MCF 10A (cell line): ENCODE results near the gene HPCAL1. TPM values are rescaled to one million over a fixed set of nuclear protein-coding genes. Genes with fewer than 3 reads are reported as not detected.

ENCODE experiments used
- BruUV-seq: library from RNA; stranded (reverse); fragments of 400-500 nt; replicated peaks from 2 replicates; lab custom pipeline; 2021; lab: Mats Ljungman, UMichigan
- CTCF ChIA-PET: fragments of 300-600 bp; sonication (Branson Sonifier 250); formaldehyde crosslinking; extraction: SDS; loops from one replicate; lab custom pipeline; 2021; ENCODE audit warnings: antibody characterized with exemption, inconsistent platforms; lab: Yijun Ruan, JAX
- POLR2A ChIA-PET: fragments of 300-600, 350-650 bp; sonication (Branson Sonifier 250); formaldehyde crosslinking; extraction: SDS; loops from one replicate; lab custom pipeline; 2020; ENCODE audit warnings: antibody characterized with exemption, inconsistent platforms; lab: Yijun Ruan, JAX
- DNase-seq: peaks from one replicate; pipeline ENCODE4 v3.0.0-alpha.2; 2018; ENCODE audit not compliant: unreplicated experiment
- H3K27ac Mint-ChIP-seq: one replicate; pipeline ENCODE4 v1.8.0; 2022; ENCODE audit warnings: mild to moderate bottlenecking, low read depth, mixed read lengths; ENCODE audit not compliant: unreplicated experiment
- H3K27me3 Mint-ChIP-seq: one replicate; pipeline ENCODE4 v1.8.0; 2022; ENCODE audit warnings: mixed read lengths; ENCODE audit not compliant: insufficient read depth, unreplicated experiment
- H3K36me3 Mint-ChIP-seq: one replicate; pipeline ENCODE4 v1.8.0; 2022; ENCODE audit warnings: mild to moderate bottlenecking, moderate library complexity, mixed read lengths; ENCODE audit not compliant: insufficient read depth, unreplicated experiment
- H3K4me1 Mint-ChIP-seq: one replicate; pipeline ENCODE4 v1.8.0; 2022; ENCODE audit warnings: mixed read lengths; ENCODE audit not compliant: insufficient read depth, unreplicated experiment
- H3K4me3 Mint-ChIP-seq: one replicate; pipeline ENCODE4 v1.8.0; 2022; ENCODE audit warnings: mild to moderate bottlenecking, moderate library complexity, mixed read lengths; ENCODE audit not compliant: unreplicated experiment
- H3K9me3 Mint-ChIP-seq: one replicate; pipeline ENCODE4 v1.8.0; 2022; ENCODE audit warnings: mixed read lengths; ENCODE audit not compliant: unreplicated experiment
- intact Hi-C: fragments of 100-400 bp; cut with micrococcal nuclease; formaldehyde crosslinking; loops from 2 replicates; pipeline ENCODE4 v1.14.1; 2022
- total RNA-seq: library from RNA; stranded (reverse); gene quantifications from 2 replicates; pipeline ENCODE4 v1.2.3, GENCODE V29; 2022
- TF ChIP-seq, protein P1 (sequence below): fragments of 200-600 bp; IDR thresholded peaks from one replicate; pipeline ENCODE4 v1.8.0; 2022; ENCODE audit warnings: antibody characterized with exemption, mild to moderate bottlenecking; ENCODE audit not compliant: unreplicated experiment

The HPCAL1 gene
- total RNA-seq, 1 experiment from 2014 or later = 144 TPM

- intact Hi-C loops = no loop called here
- H3K27ac Mint-ChIP-seq = no peak overlapping the region
- H3K27me3 Mint-ChIP-seq = no peaks in the 10 kb centered on the region
- no peaks in the 10 kb centered on the region for H3K9me3 Mint-ChIP-seq
- POLR2A ChIA-PET = no interaction called here
- peaks cover 37% of the 10 kb centered on the region for H3K4me1 Mint-ChIP-seq
- TF ChIP-seq, protein P1, sequence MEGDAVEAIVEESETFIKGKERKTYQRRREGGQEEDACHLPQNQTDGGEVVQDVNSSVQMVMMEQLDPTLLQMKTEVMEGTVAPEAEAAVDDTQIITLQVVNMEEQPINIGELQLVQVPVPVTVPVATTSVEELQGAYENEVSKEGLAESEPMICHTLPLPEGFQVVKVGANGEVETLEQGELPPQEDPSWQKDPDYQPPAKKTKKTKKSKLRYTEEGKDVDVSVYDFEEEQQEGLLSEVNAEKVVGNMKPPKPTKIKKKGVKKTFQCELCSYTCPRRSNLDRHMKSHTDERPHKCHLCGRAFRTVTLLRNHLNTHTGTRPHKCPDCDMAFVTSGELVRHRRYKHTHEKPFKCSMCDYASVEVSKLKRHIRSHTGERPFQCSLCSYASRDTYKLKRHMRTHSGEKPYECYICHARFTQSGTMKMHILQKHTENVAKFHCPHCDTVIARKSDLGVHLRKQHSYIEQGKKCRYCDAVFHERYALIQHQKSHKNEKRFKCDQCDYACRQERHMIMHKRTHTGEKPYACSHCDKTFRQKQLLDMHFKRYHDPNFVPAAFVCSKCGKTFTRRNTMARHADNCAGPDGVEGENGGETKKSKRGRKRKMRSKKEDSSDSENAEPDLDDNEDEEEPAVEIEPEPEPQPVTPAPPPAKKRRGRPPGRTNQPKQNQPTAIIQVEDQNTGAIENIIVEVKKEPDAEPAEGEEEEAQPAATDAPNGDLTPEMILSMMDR = no peak
- DNase-seq = no peak
- peaks cover 9% of the 10 kb centered on the region for H3K36me3 Mint-ChIP-seq
- no peak overlapping the region for H3K4me3 Mint-ChIP-seq
- no TSS peak for BruUV-seq
- CTCF ChIA-PET = interaction anchor here (1.2 kb wide), 1 partner anchor 207 kb away, joined by 3 read pairs; no protein-coding TSS in a partner anchor
Measured at GRCh38 chr2:10348891-10349290, 46.2 kb downstream of the HPCAL1 start.

GRCh38 chr2:10350761-10351160 is 48.1 kb downstream of the HPCAL1 start:
- Mint-ChIP-seq H3K27me3 (no peaks in the 10 kb centered on the region), H3K36me3 (peaks cover 19% of the 10 kb centered on the region), H3K9me3 (no peaks in the 10 kb centered on the region), H3K27ac (no peak overlapping the region), H3K4me3 (no peak overlapping the region), H3K4me1 (peaks cover 22% of the 10 kb centered on the region)
- CTCF ChIA-PET = no interaction called here
- TF ChIP-seq, protein P1 = no peak
- intact Hi-C loops = no loop called here
- POLR2A ChIA-PET = no interaction called here
- no peak for DNase-seq
- BruUV-seq = no TSS peak

DNA sequence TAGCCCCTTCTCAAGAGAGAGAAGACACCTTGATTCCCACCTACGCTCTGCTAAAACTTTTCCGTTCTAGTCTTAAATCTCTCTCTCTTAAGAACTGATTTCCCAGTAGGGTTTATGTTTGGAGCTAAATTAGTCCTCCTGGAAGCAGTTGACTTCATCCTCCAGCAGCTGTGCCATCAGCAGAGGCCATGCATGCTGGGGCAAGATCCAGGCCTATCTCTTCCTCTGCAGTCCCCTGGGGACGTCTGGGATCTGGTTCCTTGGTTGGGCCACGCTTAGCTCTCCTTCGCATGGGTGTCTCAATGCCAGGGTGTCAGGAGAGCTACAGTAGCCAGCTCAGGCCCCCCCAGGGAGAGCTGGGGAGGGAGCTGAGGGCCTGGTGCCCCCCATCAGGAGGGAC is 49.7 kb downstream of the HPCAL1 start:
- peaks cover 23% of the 10 kb centered on the region for H3K4me1 Mint-ChIP-seq
- no peak overlapping the region for H3K4me3 Mint-ChIP-seq
- intact Hi-C loops = no loop called here
- H3K27ac Mint-ChIP-seq = no peak overlapping the region
- DNase-seq = no peak
- TF ChIP-seq, protein P1 = no peak
- no peaks in the 10 kb centered on the region for H3K9me3 Mint-ChIP-seq
- H3K36me3 Mint-ChIP-seq = peaks cover 19% of the 10 kb centered on the region
- H3K27me3 Mint-ChIP-seq = no peaks in the 10 kb centered on the region
- BruUV-seq = no TSS peak
- CTCF ChIA-PET = interaction anchor here (1.2 to 2.4 kb wide), 2 partner anchors 56 to 210 kb away, joined by 3 to 10 read pairs; no protein-coding TSS in a partner anchor
- POLR2A ChIA-PET = interaction anchor here (0.5 kb wide), 1 partner anchor 23 kb away, joined by 4 read pairs; no protein-coding TSS in a partner anchor

DNA sequence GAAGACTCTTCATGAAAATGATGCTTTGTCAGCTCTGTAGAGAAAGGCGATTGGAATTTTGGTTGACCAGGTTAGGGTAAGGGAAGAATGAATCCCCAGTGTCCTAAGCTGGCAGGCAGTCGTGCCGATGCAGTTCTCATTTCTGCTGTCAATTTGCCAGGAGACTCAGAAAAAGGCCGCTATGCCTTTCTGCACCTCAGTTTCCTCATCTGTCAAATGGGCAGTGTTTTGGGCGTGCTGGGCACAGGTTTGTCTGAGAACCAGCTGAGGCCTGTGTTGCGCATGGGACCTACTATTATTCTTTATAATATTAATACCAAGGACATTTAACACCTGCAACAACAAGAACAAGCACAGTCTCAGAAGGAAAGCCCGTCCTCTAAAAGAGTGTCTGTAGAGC is 50.3 kb downstream of the HPCAL1 start:
- Mint-ChIP-seq H3K4me1 (peaks cover 23% of the 10 kb centered on the region), H3K9me3 (no peaks in the 10 kb centered on the region), H3K36me3 (peaks cover 19% of the 10 kb centered on the region), H3K4me3 (no peak overlapping the region), H3K27ac (no peak overlapping the region), H3K27me3 (no peaks in the 10 kb centered on the region)
- CTCF ChIA-PET = interaction anchor here (0.7 to 2.4 kb wide), 3 partner anchors 56 to 213 kb away, joined by 3 to 10 read pairs (median 3); no protein-coding TSS in a partner anchor
- intact Hi-C loops = no loop called here
- TF ChIP-seq, protein P1 = no peak
- BruUV-seq = no TSS peak
- POLR2A ChIA-PET = no interaction called here
- DNase-seq = no peak
